NCI-H2029 treated with DMSO at 0.1 percent for 48 hours (cell line): Measurements from ENCODE around the gene MYO1A.
A peak's percentile ranks its signal among the peaks of the same experiment; 100 is the strongest.
"Not testable (repeated sequence)": the region's sequence is repeated elsewhere in the genome, so short reads cannot be mapped to it uniquely, and the experiment has no call there.

Experiments used
- DNase-seq: peaks from one replicate; lab custom pipeline; 2025; lab: John Stamatoyannopoulos, UW

The MYO1A gene

DNA sequence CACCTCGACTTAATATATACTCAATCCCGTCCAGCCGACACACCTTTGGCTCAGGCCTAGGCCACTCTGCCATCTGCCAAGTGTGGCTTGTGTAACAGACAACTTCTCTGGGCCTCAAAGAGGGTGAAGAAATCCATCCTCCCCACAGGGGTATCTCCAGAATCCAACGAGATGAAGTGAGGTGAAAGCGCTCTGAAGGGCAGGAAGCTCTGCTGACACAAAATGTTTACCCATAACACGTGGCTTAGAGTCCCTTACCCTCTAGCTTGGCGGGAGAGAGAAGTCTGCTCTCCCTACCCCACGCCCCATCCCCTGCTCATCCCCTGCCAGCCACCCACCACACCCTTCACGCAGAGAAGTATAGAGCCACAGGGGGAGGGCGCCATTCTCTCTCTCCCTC, 56.6 kb downstream of the MYO1A start:
- no peak for DNase-seq

DNA sequence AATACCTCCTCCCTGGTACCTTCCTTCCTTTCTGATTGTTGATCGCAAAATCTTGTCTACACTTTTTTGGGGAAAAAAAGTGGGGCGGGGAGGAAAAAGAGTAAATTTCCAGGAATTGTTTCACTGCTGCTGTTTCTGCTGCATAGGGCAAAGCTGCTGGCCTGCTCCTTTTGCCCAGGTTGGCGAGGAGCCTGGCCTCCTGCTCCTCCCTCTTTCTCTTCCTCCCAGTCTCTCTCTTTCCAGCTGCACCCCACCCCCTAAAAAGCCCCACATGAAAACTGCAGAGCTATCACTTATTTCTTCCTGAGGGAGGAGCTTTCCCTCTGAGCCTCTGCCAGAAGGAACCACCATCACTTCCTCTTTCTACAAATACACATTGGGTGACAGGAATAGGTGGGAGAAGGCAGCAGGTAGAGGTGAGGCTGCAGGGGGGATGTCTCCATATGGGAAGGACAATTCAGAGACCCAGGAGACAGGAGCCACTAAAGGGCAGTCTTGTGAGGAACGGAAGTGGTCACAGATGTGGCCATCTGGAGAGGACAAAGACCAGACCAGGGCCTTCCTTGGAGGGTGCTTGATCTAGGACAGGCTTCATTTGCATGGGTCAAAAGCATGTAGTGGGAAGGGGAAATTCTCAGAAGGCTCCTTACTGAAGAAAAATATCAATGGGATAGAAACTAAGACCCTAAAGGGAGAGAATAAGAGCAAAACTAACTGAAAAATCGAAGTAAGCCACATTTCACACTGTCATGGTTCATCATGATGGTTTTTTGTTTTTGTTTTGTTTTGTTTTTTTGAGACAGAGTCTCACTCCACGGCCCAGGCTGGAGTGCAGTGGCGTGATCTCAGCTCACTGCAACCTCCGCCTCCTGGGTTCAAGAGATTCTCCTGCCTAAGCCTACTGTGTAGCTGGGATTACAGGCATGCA, 58.3 kb downstream of the MYO1A start:
- no peak for DNase-seq

DNA sequence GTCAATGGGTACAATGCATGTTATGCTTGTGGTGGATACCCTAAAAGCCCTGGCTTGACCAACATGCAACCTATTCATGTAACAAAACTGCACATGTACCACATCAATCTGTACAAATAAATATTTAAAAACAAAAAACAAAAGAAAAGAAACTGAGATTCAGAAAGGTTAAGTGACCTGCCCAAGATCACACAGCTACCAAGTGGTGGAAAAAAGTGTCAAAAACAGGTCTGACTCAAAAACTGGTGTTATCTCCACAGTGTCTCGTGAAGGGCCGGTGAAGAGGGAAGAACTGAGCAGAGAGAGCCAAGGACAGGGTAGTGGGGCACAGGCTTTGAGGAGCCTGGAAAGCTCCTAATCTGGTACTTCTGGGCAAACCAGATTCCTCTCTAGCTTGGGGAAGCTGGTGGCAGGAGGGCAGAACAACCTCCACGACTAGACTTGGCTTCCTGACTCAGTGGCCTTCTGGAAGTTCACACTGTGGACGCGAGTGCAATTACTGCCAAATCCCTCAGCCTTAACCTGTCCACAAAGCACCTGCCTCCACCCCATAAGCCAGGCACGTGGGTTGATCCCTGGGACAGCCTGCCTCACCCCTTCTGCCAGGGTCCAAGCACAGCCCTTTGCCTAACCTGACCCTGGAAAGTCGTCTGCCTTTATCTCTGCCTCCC, 59.1 kb downstream of the MYO1A start:
- DNase-seq: no peak

DNA sequence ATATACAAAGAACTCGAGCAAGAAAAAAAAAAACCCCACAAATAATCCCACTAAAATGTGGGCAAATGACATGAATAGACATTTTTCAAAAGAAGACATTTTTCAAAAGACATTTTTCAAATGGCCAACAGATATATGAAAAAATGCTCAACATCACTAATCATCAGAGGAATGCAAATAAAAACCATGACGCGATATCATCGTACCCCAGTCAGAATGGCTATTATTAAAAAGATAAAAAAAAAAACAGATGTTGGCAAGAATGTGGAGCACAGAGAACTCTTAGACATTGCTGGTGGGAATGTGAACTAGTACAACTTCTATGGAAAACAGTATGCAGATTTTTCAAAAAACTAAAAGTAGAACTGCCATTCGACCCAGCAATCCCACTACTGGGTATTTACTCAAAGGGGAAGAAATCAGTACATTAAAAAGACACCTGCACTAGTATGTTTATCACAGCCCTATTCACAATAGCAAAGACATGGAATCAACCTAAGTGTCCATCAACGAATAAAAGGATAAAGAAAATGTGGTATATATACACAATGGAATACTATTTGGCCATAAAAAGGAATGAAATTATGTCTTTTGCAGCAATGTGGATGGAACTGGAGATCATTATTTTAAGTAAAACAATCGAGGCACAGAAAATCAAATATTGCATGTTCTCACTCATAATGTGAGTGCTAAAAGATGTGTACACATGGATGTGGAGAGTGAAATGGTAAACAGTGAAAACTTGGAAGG, 59.9 kb downstream of the MYO1A start:
- DNase-seq: no peak

DNA sequence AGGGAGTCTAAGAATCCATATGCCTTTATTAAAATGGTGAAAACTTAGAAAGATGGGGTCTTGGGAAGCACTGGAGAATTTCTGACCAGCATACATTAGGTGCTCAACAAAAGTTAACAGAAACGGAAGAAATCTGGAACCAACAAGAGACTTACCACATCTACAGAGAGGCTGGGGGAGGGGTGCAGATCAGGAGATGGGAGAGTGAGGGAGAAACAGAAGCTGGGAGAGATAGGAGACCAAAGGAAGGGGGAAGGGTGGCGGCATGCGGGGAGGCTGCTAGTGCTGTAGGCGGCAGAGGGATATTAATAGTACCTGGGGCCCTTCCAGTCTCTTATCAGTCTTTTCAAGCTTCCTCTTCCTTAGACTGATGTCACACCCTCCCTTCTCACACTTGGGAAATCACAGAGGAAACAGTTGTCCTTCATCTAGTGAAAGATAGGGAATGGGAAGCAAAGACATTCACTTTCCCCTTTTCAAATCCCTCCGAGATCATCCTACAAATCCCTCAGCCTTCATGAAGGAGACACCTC, 61.7 kb downstream of the MYO1A start:
- DNase-seq: no peak

DNA sequence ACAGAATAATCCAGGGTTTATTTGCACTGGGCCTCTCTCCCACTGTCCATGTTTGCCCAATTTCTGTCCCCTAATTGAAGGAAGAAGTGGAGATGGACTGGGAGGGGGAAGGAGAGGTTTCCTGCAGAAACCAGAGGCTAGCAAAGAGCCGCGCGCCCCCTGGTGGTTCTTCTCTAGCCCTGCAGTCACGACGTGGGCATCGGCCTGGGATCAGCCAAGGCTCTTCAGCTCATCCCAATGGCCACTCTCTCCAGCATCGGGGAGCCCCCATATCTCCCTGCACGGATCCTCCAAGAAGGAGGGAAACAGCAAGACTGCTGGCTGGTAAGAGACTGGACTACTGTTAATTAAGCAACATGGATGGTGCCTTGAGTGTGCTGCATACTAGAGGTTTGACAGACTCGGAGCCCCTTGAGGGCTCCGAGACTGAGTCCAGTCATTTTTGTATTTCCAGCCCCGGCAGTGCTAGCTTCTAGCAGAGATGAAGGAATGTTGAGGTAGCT, 62.3 kb downstream of the MYO1A start:
- DNase-seq: peak; percentile 56

DNA sequence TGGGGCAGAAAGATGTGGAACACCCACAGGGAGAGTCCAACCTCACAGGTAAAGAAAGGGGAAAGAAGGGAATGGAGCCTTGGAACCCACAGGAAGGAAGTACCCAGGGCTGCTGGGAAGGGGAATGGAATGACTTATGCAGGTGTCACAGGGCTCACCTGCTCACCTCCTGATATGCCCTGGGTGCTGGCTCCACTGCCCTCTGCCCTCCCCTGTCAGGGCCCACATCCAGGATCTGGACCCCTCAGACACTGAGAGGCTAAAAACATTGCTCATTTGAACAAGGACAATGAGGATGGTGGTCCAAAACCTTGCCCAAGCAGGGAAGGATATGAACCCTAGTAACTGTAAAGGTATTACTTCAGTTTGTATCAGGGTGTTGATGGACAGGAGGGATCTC, 62.9 kb downstream of the MYO1A start:
- no peak for DNase-seq

DNA sequence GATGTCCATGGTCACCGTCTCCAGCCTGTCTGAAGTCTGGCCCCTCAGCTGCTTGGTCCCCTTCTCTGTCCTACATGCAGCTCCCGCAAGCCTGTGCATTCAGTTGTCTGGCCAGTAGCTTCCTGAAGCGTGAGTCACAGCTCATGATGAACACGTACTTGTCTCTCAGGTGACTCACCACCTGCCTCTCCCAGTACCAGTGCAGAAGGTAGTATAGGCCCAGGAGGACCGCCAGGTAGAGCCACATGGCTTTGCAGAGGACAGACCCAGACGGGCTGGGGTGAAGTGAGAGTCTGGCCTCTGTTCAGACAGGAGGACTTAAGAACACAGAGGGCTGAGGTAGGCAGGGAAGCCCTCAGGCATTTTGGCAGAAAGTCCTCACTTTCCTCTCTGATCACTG, 64.2 kb downstream of the MYO1A start:
- DNase-seq: peak; percentile 20

DNA sequence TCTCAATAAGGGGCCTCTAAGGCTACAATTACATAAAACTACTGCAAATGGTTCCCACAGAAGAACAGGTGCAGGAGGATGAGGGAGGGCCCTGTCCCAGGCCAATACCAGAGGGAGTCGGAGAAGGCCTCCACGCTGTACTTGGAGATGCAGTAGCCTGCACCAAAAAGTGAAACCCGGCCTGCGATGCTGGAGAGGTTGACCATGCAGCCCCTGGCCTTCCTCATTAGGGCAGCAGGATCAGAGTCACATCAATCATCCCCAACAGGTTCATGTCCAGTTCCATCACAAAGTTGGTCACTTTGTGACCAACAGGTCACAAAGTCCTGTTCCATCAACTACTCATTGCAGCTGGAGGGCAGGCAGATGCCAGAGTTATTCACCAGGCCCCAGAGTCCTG, 66.5 kb downstream of the MYO1A start:
- DNase-seq: no peak

DNA sequence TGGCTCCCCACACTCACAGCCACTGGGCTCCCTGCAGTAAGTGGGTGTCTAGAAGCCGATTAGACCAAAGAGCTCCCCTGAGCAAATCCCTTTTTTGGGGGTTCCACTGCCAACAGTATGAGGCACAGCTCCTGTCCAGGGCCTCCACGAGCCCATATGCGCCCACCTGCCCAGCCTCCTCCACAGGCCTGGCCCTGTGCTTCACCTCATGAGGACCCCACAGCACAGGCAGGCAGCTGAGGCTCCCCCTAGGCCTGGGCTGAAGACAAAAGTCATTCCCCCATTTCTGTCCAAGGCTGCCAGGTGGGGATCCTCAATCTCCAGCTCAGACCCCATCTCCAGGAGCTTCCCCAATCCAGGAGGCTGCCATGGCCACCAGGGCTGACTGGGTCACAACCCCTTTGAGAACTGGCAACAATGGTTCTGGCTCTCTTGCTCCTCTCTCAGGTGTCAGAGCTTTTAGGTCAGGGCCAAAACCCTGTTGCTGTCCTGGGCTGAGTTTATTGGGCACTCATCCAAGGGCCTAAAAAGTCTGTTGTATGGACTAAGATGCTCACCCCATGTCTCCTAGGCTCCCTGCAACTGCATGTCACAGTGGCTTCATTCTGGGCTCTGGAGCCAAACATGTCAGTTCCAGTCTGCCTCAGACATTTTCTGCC, 67.2 kb downstream of the MYO1A start:
- not testable (repeated sequence) for DNase-seq

DNA sequence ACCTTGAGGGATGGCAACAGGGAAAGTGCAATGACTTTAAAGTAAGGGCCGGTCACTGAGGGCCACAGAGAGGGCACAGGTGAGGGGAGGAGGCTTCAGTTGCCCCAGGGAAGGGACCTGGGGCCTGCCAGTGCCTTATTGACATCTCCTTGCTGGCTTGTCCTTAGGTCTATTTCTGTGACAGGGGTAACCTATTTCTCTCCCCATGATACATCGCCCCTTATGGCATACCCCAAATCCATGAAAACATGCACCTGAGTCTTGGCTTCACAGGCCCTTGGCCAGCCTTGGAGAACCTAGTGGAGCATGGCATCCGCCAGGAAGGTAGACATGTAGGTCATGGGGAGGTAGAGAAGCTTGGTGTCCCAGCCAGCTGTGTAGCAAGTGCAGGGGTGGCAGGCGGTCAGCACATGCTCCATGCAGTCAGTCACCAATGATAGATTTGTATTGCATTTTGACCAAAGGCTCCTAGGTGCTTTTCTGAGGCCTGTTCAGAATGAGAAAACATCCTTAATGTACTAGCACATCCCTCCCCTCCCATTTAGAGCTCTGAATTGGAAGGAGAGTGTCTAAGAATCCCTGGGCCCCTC, 68.9 kb downstream of the MYO1A start:
- DNase-seq: no peak

DNA sequence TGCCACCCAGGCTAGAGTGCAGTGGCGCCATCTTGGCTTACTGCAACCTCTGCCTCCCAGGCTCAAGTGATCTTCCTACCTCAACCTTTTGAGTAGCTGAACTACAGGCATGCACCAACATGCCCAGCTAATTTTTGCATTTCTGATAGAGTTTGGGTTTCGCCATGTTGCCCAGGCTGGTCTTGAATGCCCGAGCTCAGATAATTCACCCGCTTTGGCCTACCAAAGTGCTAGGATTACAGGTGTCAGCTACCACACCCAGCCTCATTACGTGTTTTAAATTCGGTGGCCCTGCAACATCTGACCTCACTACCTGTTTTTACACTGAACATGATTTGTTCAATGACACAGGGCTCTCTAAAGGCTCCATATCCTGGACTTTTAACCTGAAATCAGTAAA, 69.7 kb downstream of the MYO1A start:
- DNase-seq: no peak

DNA sequence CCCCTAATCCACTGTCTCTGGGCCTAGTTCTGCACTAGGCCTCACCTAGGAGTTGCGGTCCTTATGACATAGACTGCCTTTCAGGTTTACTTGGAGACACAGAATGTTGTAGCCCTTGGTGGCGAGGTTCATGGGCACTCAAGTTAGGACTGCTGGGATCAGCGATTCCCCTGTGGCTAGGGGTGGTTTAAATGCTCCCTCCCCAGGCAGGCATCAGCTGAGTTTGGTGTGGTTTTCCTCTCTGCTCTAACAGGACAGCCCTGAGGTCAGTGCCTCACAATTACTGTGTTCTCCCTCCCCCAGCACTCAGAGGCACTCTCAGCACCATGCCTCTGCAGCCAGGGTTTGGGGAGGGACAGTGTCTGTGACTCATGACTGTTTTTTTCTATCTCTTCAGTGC, 70.3 kb downstream of the MYO1A start:
- DNase-seq: no peak
